Fibroblast of lung (primary cell): ENCODE measurements around the gene FUT8. TPM values are rescaled to one million over a fixed set of nuclear protein-coding genes. Genes with fewer than 3 reads are reported as not detected.

ENCODE experiments used
- DNase-seq, 2 donors: peaks; one replicate each; pipeline versions ENCODE4 v3.0.0 to v3.0.0-alpha.2; 2010; ENCODE audit warnings: low read depth in 2 of 2
- H2AFZ ChIP-seq: 2 replicates; pipeline ENCODE4 v1.5.1; 2012; ENCODE audit warnings: low read length, control low read depth, inconsistent platforms
- H3K27ac ChIP-seq: 2 replicates; pipeline ENCODE4 v1.5.1; 2011; ENCODE audit warnings: low read length, control low read depth; ENCODE audit not compliant: insufficient read depth
- H3K27me3 ChIP-seq: 2 replicates; pipeline ENCODE4 v1.5.1; 2011; ENCODE audit warnings: mild to moderate bottlenecking, low read length; ENCODE audit not compliant: control insufficient read depth, insufficient read depth
- H3K36me3 ChIP-seq: 2 replicates; pipeline ENCODE4 v1.5.1; 2011; ENCODE audit warnings: low read length; ENCODE audit not compliant: control insufficient read depth, insufficient read depth
- H3K4me1 ChIP-seq: 2 replicates; pipeline ENCODE4 v1.5.1; 2011; ENCODE audit warnings: low read length; ENCODE audit not compliant: control insufficient read depth, insufficient read depth; ENCODE audit errors: extremely low read depth
- H3K4me2 ChIP-seq: 2 replicates; pipeline ENCODE4 v1.5.1; 2011; ENCODE audit warnings: low read length, control low read depth; ENCODE audit not compliant: insufficient read depth; ENCODE audit errors: extremely low read depth
- H3K4me3 ChIP-seq, 4 experiments: fragments of 200-600 bp in 1 of 4; sonication (generic) in 1 of 4; replicated peaks in 1 of 4; 2 replicates each; pipeline ENCODE4 v1.5.1; 2011 to 2016; ENCODE audit warnings: low read length in 4 of 4, low read depth in 3 of 4, mild to moderate bottlenecking in 3 of 4, control low read depth in 2 of 4, inconsistent platforms in 1 of 4, mixed read lengths in 1 of 4; ENCODE audit not compliant: insufficient read depth in 1 of 4; ENCODE audit errors: control extremely low read depth in 1 of 4
- H3K79me2 ChIP-seq: 2 replicates; pipeline ENCODE4 v1.5.1; 2012; ENCODE audit warnings: mild to moderate bottlenecking, low read length, inconsistent platforms; ENCODE audit not compliant: control insufficient read depth, insufficient read depth
- H3K9ac ChIP-seq: 2 replicates; pipeline ENCODE4 v1.5.1; 2011; ENCODE audit warnings: mild to moderate bottlenecking, low read length, control low read depth; ENCODE audit not compliant: insufficient read depth
- H3K9me3 ChIP-seq: 2 replicates; pipeline ENCODE4 v1.5.1; 2012; ENCODE audit warnings: low read depth, low read length; ENCODE audit not compliant: control insufficient read depth, insufficient read depth
- H4K20me1 ChIP-seq: 2 replicates; pipeline ENCODE4 v1.5.1; 2011; ENCODE audit warnings: low read length; ENCODE audit not compliant: control insufficient read depth, insufficient read depth; ENCODE audit errors: extremely low read depth
- EZH2 ChIP-seq: IDR thresholded peaks from 2 replicates; pipeline ENCODE4 v1.5.1; 2012; ENCODE audit warnings: low read length, control low read depth, mild to moderate bottlenecking; ENCODE audit errors: missing control alignments
- polyA plus RNA-seq, 2 donors: library from polyadenylated mRNA; depleted of rRNA in 1 of 2; stranded (reverse) in 1 of 2; unstranded in 1 of 2; fragments of >200 nt; gene quantifications; 2 replicates each; pipeline ENCODE4 v1.2.1, GENCODE V29; 2011 to 2012; ENCODE audit warnings: missing spikeins in 1 of 2
- total RNA-seq: library from RNA; depleted of rRNA; stranded (reverse); fragments of >200 nt; gene quantifications from 2 replicates; pipeline ENCODE4 v1.2.1, GENCODE V29; 2014
- TF ChIP-seq, protein P1 (sequence below), 2 donors: IDR thresholded peaks in 1 of 2; conservative IDR thresholded peaks in 1 of 2; 1 replicate in 1 of 2; 2 replicates in 1 of 2; pipeline ENCODE4 v1.5.1; 2011 to 2012; ENCODE audit warnings: low read length in 2 of 2, control low read depth in 1 of 2, inconsistent platforms in 1 of 2, low read depth in 1 of 2, mild to moderate bottlenecking in 1 of 2

The FUT8 gene
- total and polyA plus RNA-seq, 2 donors (not counting 1 experiment from before 2014, with no cell fraction given): 51.4 to 95.8 TPM

DNA sequence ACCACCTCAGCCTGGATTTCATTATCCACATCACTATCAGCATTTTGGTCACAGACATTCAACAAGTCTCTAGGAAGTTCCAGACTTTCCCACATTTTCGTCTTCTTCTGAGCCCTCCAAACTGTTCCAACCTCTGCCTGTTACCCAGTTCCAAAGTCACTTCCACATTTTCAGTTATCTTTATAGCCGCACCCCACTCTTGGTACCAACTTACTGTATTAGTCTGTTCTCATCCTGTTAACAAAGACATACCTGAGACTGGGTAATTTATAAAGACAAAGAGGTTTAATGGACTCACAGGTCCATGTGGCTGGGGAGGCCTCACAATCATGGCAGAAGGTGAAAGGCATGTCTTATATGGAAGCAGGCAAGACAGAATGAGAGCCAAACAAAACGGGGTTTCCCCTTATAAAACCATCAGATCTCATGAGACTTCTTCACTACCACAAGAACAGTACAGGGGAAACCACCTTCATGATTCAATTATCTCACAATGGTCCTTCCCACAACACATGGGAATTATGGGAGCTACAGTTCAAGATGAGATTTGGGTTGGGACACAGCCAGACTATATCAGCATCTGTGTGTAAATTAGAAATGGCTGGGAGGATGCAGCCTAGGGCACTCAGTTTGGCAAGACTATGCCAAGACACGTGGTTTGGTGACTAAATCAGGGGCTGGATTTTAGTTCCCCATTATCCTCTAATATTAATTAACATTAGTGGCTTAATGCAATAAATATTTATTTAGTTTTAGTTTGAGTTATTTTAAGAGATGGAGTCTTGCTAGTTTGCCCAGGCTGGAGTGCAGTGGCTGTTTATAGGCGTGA is 16.2 kb upstream of the FUT8 start:
- H3K79me2 ChIP-seq: no peaks in the 10 kb centered on the region
- DNase-seq: no peak
- no peak overlapping the region for H3K4me2 ChIP-seq
- no peaks in the 10 kb centered on the region for H4K20me1 ChIP-seq
- no peak overlapping the region for H3K9ac ChIP-seq
- H3K4me1 ChIP-seq: no peaks in the 10 kb centered on the region
- H3K27me3 ChIP-seq: no peaks in the 10 kb centered on the region
- no peaks in the 10 kb centered on the region for H3K9me3 ChIP-seq
- H3K27ac ChIP-seq: no peak overlapping the region
- TF ChIP-seq, protein P1, sequence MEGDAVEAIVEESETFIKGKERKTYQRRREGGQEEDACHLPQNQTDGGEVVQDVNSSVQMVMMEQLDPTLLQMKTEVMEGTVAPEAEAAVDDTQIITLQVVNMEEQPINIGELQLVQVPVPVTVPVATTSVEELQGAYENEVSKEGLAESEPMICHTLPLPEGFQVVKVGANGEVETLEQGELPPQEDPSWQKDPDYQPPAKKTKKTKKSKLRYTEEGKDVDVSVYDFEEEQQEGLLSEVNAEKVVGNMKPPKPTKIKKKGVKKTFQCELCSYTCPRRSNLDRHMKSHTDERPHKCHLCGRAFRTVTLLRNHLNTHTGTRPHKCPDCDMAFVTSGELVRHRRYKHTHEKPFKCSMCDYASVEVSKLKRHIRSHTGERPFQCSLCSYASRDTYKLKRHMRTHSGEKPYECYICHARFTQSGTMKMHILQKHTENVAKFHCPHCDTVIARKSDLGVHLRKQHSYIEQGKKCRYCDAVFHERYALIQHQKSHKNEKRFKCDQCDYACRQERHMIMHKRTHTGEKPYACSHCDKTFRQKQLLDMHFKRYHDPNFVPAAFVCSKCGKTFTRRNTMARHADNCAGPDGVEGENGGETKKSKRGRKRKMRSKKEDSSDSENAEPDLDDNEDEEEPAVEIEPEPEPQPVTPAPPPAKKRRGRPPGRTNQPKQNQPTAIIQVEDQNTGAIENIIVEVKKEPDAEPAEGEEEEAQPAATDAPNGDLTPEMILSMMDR (conservative IDR thresholded peaks at IDR 0.05 in 1 of 2, IDR thresholded peaks at IDR 0.05 in 1 of 2; ENCODE audit: low read depth in 1 of 2, low read length in 2 of 2): no peak
- no peaks in the 10 kb centered on the region for H3K36me3 ChIP-seq
- H2AFZ ChIP-seq: no peak overlapping the region
- no peak overlapping the region for H3K4me3 ChIP-seq

DNA sequence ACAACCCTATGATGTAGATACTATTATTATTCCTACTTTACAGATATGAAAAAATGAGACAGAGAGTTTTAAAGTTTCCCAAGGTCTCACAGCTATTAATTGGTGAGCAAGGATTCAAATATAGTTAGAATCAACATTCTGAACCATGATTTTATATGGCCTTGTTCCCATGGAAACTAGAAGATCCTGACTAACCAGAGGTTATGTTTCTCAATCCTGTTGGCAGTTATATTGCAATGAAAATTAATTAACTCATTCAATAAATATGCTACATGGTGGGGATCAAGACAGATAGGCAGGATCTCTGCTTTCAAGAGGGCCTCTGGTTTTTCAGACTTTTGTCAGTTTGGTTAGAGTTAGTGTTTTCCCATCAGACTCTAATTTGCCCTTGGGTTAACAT is 9.3 kb upstream of the FUT8 start:
- no peak for TF ChIP-seq EZH2
- TF ChIP-seq, protein P1 (conservative IDR thresholded peaks at IDR 0.05 in 1 of 2, IDR thresholded peaks at IDR 0.05 in 1 of 2; ENCODE audit: low read depth in 1 of 2, low read length in 2 of 2): no peak
- Histone ChIP-seq H3K4me1 (no peaks in the 10 kb centered on the region), H3K36me3 (no peaks in the 10 kb centered on the region), H3K79me2 (no peaks in the 10 kb centered on the region), H3K27me3 (no peaks in the 10 kb centered on the region), H3K9ac (no peak overlapping the region), H3K4me2 (no peak overlapping the region), H3K4me3 (no peak overlapping the region), H3K27ac (no peak overlapping the region), H3K9me3 (no peaks in the 10 kb centered on the region), H4K20me1 (no peaks in the 10 kb centered on the region), H2AFZ (no peak overlapping the region)
- DNase-seq: peak; percentile 45 to 55

DNA sequence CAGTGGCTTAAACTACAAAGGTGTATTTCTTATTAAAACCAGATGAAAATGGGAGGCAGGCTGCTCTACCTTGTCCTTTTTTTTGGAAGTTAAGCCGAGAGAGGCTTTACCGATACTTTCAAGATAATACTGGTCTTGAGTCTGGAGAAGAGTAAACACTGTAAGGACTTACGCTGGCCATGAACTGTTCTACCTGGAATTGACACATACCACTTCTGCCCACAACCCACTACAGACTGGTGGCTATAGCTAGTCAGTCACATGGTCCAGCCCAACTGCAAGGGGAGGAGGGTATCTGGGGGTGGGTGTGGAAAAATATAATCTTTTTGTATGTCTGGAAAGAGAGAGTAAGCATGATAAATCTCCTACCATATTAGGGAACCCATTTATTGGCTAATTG is 4.4 kb upstream of the FUT8 start:
- Histone ChIP-seq H3K79me2 (peaks cover 2% of the 10 kb centered on the region), H3K4me1 (no peaks in the 10 kb centered on the region), H3K36me3 (no peaks in the 10 kb centered on the region), H3K9me3 (no peaks in the 10 kb centered on the region), H3K27me3 (no peaks in the 10 kb centered on the region), H3K4me2 (no peak overlapping the region), H3K27ac (no peak overlapping the region), H4K20me1 (no peaks in the 10 kb centered on the region), H3K4me3 (no peak overlapping the region), H3K9ac (no peak overlapping the region), H2AFZ (no peak overlapping the region)
- TF ChIP-seq, protein P1 (conservative IDR thresholded peaks at IDR 0.05 in 1 of 2, IDR thresholded peaks at IDR 0.05 in 1 of 2; ENCODE audit: low read depth in 1 of 2, low read length in 2 of 2): no peak
- TF ChIP-seq EZH2: no peak
- no peak for DNase-seq
